ENCODE measurements around the gene TMEM213.

The TMEM213 gene

GRCh38 chr7:138843632-138844580, 46.1 kb downstream of the TMEM213 start:
- DNase-seq, result no peak

- no peak for DNase-seq
These were observed 47.9 kb downstream of the TMEM213 start for GRCh38 chr7:138845711-138846110.

GRCh38 chr7:138848056-138848980, 50.5 kb downstream of the TMEM213 start:
- DNase-seq, result no peak

GRCh38 chr7:138849701-138850100, 51.9 kb downstream of the TMEM213 start:
- DNase-seq, result no peak

GRCh38 chr7:138852469-138852868, 54.7 kb downstream of the TMEM213 start:
- no peak for DNase-seq

- DNase-seq, result no peak
These were observed 55.7 kb downstream of the TMEM213 start for GRCh38 chr7:138853448-138853847.

- no peak for DNase-seq
These were observed 56.4 kb downstream of the TMEM213 start for GRCh38 chr7:138854115-138854645.

- DNase-seq, result no peak
These were observed 59.9 kb downstream of the TMEM213 start for GRCh38 chr7:138857728-138858127.

- no peak for DNase-seq
These were observed 63.3 kb downstream of the TMEM213 start for GRCh38 chr7:138861051-138861450.

GRCh38 chr7:138863931-138864330, 66.1 kb downstream of the TMEM213 start:
- DNase-seq, result no peak

GRCh38 chr7:138864667-138865066, 66.9 kb downstream of the TMEM213 start:
- no peak for DNase-seq

GRCh38 chr7:138865843-138866242, 68.0 kb downstream of the TMEM213 start:
- DNase-seq, result no peak

- no peak for DNase-seq
These were observed 68.6 kb downstream of the TMEM213 start for GRCh38 chr7:138866353-138866752.

- no peak for DNase-seq
These were observed 70.0 kb downstream of the TMEM213 start for GRCh38 chr7:138867744-138868143.

GRCh38 chr7:138868711-138869110, 70.9 kb downstream of the TMEM213 start:
- DNase-seq, result no peak

- no peak for DNase-seq
These were observed 71.6 kb downstream of the TMEM213 start for GRCh38 chr7:138869353-138869752.

- no peak for DNase-seq
These were observed 73.4 kb downstream of the TMEM213 start for GRCh38 chr7:138871065-138871813.

GRCh38 chr7:138871814-138872090, 74.0 kb downstream of the TMEM213 start:
- no peak for DNase-seq

- DNase-seq, result no peak
These were observed 74.8 kb downstream of the TMEM213 start for GRCh38 chr7:138872576-138872975.

GRCh38 chr7:138873220-138873892, 75.6 kb downstream of the TMEM213 start:
- DNase-seq, result no peak

GRCh38 chr7:138875794-138876193, 78.0 kb downstream of the TMEM213 start:
- no peak for DNase-seq

- DNase-seq, result no peak
These were observed 78.5 kb downstream of the TMEM213 start for GRCh38 chr7:138876326-138876725.
